Measurements from ENCODE around the gene PIK3CD. TPM values are rescaled to one million over a fixed set of nuclear protein-coding genes. Genes with fewer than 3 reads are reported as not detected.

PIK3CD gene
- total RNA-seq, 1 experiment from 2014 or later: 23.1 TPM

DNA sequence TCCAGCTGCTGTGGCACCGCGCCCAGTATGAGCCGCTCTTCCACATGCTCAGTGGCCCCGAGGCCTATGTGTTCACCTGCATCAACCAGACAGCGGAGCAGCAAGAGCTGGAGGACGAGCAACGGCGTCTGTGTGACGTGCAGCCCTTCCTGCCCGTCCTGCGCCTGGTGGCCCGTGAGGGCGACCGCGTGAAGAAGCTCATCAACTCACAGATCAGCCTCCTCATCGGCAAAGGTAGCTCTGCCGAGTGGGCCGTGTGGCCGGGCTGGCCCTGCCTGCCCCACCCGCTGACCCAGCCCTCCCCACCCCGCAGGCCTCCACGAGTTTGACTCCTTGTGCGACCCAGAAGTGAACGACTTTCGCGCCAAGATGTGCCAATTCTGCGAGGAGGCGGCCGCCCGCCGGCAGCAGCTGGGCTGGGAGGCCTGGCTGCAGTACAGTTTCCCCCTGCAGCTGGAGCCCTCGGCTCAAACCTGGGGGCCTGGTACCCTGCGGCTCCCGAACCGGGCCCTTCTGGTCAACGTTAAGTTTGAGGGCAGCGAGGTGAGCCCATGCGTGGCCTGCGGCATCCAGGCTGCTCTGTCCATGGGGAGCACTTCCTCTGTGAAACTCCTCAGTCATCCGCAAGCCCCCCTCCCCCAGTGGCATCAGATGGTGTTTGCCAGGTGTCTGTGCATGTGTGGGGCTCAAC lies 64.2 kb downstream of the PIK3CD start:
- Mint-ChIP-seq H3K36me3 (peaks cover 6% of the 10 kb centered on the region; the same call in 1 of the 2 replicates), H3K4me3 (no peak overlapping the region), H3K4me1 (peaks cover 37% of the 10 kb centered on the region), H3K27me3 (ENCODE audit: low read depth) (no peaks in the 10 kb centered on the region), H3K27ac (no peak overlapping the region), H3K9me3 (no peaks in the 10 kb centered on the region)
- no peak for DNase-seq (ENCODE audit: low spot score)
- TF ChIP-seq ZNF263 (CRISPR knock-in tag; IDR thresholded peaks at IDR 0.05; ENCODE audit: low read depth): 0 out of 2 replicates have a peak, but pooled peaks have one; percentile 31
- no peak for TF ChIP-seq ATF6 (CRISPR knock-in tag; IDR thresholded peaks at IDR 0.05)
- ATAC-seq: no peak
- CTCF ChIA-PET: interaction anchor here (0.6 to 3.9 kb wide), 5 partner anchors 8 to 1904 kb away, joined by 3 to 25 read pairs (median 6); no protein-coding TSS in a partner anchor
- POLR2A ChIA-PET: no interaction called here

- ChIA-PET POLR2A (no interaction called here), CTCF (interaction anchor here (0.8 to 6.4 kb wide), 14 partner anchors 10 to 621 kb away, joined by 3 to 163 read pairs (median 3); partner anchors contain the start of gene PIK3CD)
- ATAC-seq (no peak), DNase-seq (ENCODE audit: low spot score) (no peak)
- Mint-ChIP-seq H3K9me3 (no peaks in the 10 kb centered on the region), H3K27ac (no peak overlapping the region), H3K4me1 (peaks cover 43% of the 10 kb centered on the region), H3K27me3 (ENCODE audit: low read depth) (no peaks in the 10 kb centered on the region; the same call in 1 of the 2 replicates), H3K36me3 (no peaks in the 10 kb centered on the region), H3K4me3 (no peak overlapping the region)
- TF ChIP-seq USF1 (CRISPR knock-in tag; IDR thresholded peaks at IDR 0.05) (no peak), TCF7 (CRISPR knock-in tag; IDR thresholded peaks at IDR 0.05; ENCODE audit: low read depth) (no peak), PRRX2 (CRISPR knock-in tag; IDR thresholded peaks at IDR 0.05) (no peak), ZNF423 (CRISPR knock-in tag; IDR thresholded peaks at IDR 0.05) (no peak), HMGA2 (CRISPR knock-in tag; IDR thresholded peaks at IDR 0.05) (no peak), MYBL2 (CRISPR knock-in tag; IDR thresholded peaks at IDR 0.05) (no peak), SOX15 (CRISPR knock-in tag; IDR thresholded peaks at IDR 0.05) (no peak), OVOL2 (CRISPR knock-in tag; IDR thresholded peaks at IDR 0.05; ENCODE audit: borderline replicate concordance) (no peak), CREM (CRISPR knock-in tag; IDR thresholded peaks at IDR 0.05) (no peak), AR (CRISPR knock-in tag; IDR thresholded peaks at IDR 0.05) (no peak), FOXK1 (CRISPR knock-in tag; IDR thresholded peaks at IDR 0.05) (no peak), NFYB (CRISPR knock-in tag; conservative IDR thresholded peaks at IDR 0.05; ENCODE audit: low read depth) (no peak), ZNF671 (CRISPR knock-in tag; IDR thresholded peaks at IDR 0.05) (no peak), ZNF512 (CRISPR knock-in tag; IDR thresholded peaks at IDR 0.05; ENCODE audit: borderline replicate concordance) (no peak), ZNF317 (CRISPR knock-in tag; IDR thresholded peaks at IDR 0.05; ENCODE audit: borderline replicate concordance, low read depth) (no peak), ZNF416 (CRISPR knock-in tag; IDR thresholded peaks at IDR 0.05) (no peak), TEAD4 (CRISPR knock-in tag; IDR thresholded peaks at IDR 0.05) (no peak), CBFB (CRISPR knock-in tag; IDR thresholded peaks at IDR 0.05; ENCODE audit: low read depth) (no peak)
- TF ChIP-seq, protein P1, sequence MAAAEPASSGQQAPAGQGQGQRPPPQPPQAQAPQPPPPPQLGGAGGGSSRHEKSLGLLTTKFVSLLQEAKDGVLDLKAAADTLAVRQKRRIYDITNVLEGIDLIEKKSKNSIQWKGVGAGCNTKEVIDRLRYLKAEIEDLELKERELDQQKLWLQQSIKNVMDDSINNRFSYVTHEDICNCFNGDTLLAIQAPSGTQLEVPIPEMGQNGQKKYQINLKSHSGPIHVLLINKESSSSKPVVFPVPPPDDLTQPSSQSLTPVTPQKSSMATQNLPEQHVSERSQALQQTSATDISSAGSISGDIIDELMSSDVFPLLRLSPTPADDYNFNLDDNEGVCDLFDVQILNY (CRISPR knock-in tag; IDR thresholded peaks at IDR 0.05): no peak
- TF ChIP-seq, protein P2, sequence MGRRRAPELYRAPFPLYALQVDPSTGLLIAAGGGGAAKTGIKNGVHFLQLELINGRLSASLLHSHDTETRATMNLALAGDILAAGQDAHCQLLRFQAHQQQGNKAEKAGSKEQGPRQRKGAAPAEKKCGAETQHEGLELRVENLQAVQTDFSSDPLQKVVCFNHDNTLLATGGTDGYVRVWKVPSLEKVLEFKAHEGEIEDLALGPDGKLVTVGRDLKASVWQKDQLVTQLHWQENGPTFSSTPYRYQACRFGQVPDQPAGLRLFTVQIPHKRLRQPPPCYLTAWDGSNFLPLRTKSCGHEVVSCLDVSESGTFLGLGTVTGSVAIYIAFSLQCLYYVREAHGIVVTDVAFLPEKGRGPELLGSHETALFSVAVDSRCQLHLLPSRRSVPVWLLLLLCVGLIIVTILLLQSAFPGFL (CRISPR knock-in tag; IDR thresholded peaks at IDR 0.05; ENCODE audit: borderline replicate concordance): no peak
These were observed 65.1 kb downstream of the PIK3CD start for GRCh38 chr1:9716404-9717192.
